CD4-positive, alpha-beta memory T cell (primary cell): ENCODE results near the gene CTRB2. TPM values are rescaled to one million over a fixed set of nuclear protein-coding genes. Genes with fewer than 3 reads are reported as not detected.
A peak's percentile ranks its signal among the peaks of the same experiment; 100 is the strongest.
"Not testable (repeated sequence)": the region's sequence is repeated elsewhere in the genome, so short reads cannot be mapped to it uniquely, and the experiment has no call there.

ENCODE experiments used
- CTCF ChIA-PET: fragments of 350-600 bp; sonication (Branson Sonifier 250); formaldehyde crosslinking; loops from one replicate; lab custom pipeline; 2021; ENCODE audit warnings: inconsistent platforms; ENCODE audit not compliant: partially characterized antibody; lab: Charles Lee
- POLR2A ChIA-PET: fragments of 350-600 bp; sonication (Branson Sonifier 250); formaldehyde crosslinking; loops from one replicate; lab custom pipeline; 2021; ENCODE audit not compliant: partially characterized antibody; lab: Charles Lee
- DNase-seq, 5 donors: peaks; one replicate each; pipeline versions ENCODE4 v3.0.0 to v3.0.0-alpha.2; 2020 to 2022; ENCODE audit warnings: mixed read lengths in 1 of 5
- H3K27ac ChIP-seq: one replicate; pipeline ENCODE4 v1.7.0; 2013; ENCODE audit warnings: low read depth, low read length
- H3K27me3 ChIP-seq: 2 replicates; pipeline ENCODE4 v1.7.0; 2013; ENCODE audit warnings: mild to moderate bottlenecking, low read length, moderate library complexity; ENCODE audit not compliant: insufficient read depth
- H3K36me3 ChIP-seq: 2 replicates; pipeline ENCODE4 v1.7.0; 2013; ENCODE audit warnings: mild to moderate bottlenecking, low read length, moderate library complexity; ENCODE audit not compliant: insufficient read depth
- H3K4me1 ChIP-seq: 2 replicates; pipeline ENCODE4 v1.7.0; 2013; ENCODE audit warnings: mild to moderate bottlenecking, low read length, moderate library complexity; ENCODE audit not compliant: insufficient read depth
- H3K4me3 ChIP-seq, 2 donors: one replicate each; pipeline ENCODE4 v1.7.0; 2013; ENCODE audit warnings: low read length in 2 of 2, mild to moderate bottlenecking in 1 of 2
- H3K9me3 ChIP-seq, 2 donors: one replicate each; pipeline ENCODE4 v1.7.0; 2013; ENCODE audit warnings: low read length in 2 of 2, control low read depth in 1 of 2; ENCODE audit not compliant: control insufficient read depth in 1 of 2
- H3K27ac Mint-ChIP-seq, 7 donors: one replicate each; pipeline ENCODE4 v1.8.0; 2020 to 2021; ENCODE audit warnings: mixed read lengths in 7 of 7, mild to moderate bottlenecking in 6 of 7, inconsistent platforms in 3 of 7, moderate library complexity in 3 of 7
- H3K27me3 Mint-ChIP-seq, 2 donors: one replicate each; pipeline ENCODE4 v1.8.0; 2020 to 2021; ENCODE audit warnings: mixed read lengths in 2 of 2
- H3K36me3 Mint-ChIP-seq, 2 donors: one replicate each; pipeline ENCODE4 v1.8.0; 2020 to 2021; ENCODE audit warnings: mixed read lengths in 2 of 2, inconsistent platforms in 1 of 2, mild to moderate bottlenecking in 1 of 2
- H3K4me1 Mint-ChIP-seq, 4 donors: one replicate each; pipeline ENCODE4 v1.8.0; 2020 to 2021; ENCODE audit warnings: mixed read lengths in 4 of 4, mild to moderate bottlenecking in 1 of 4
- H3K4me3 Mint-ChIP-seq, 8 donors: one replicate each; pipeline ENCODE4 v1.8.0; 2020 to 2021; ENCODE audit warnings: mixed read lengths in 8 of 8, mild to moderate bottlenecking in 7 of 8, moderate library complexity in 6 of 8, inconsistent platforms in 3 of 8
- H3K9me3 Mint-ChIP-seq, 8 donors: one replicate each; pipeline ENCODE4 v1.8.0; 2020 to 2021; ENCODE audit warnings: mixed read lengths in 8 of 8, mild to moderate bottlenecking in 5 of 8, inconsistent platforms in 3 of 8, moderate library complexity in 1 of 8
- intact Hi-C: fragments of 100-400 bp; cut with micrococcal nuclease; formaldehyde crosslinking; loops from one replicate; pipeline ENCODE4 v1.15.1; 2023
- polyA plus RNA-seq, 2 donors: library from polyadenylated mRNA; unstranded; fragments of 300-500 nt; fragmentation: Illumina TruSeq; gene quantifications; one replicate each; pipeline ENCODE4 v1.2.3, GENCODE V29; 2021
- total RNA-seq, 2 experiments: library from RNA; stranded (reverse); gene quantifications; one replicate each; pipeline ENCODE4 v1.2.3, GENCODE V29; 2021

CTRB2 gene
- total and polyA plus RNA-seq, 4 experiments from 2014 or later: not detected

DNA sequence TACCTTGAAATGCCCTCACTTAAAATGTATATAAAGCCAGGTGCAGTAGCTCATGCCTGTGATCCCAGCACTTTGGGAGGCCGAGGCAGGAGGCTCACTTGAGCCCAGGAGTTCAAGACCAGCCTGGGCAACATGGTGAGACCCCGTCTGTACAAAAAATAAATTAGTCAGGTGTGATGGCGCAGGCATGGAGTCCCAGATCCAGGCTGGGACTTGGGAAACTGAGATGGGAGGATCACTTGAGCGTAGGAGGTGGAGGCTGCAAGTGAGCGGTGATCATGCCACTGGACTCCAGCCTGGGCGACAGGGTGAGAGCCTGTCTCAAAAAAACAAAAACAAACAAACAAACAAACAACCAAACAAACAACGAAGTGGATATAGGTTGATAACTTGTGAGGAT lies 2.6 kb upstream of the CTRB2 start:
- H3K4me3 ChIP-seq, H3K36me3 ChIP-seq, H3K4me1 Mint-ChIP-seq, DNase-seq, H3K36me3 Mint-ChIP-seq, H3K27me3 Mint-ChIP-seq, POLR2A ChIA-PET, H3K4me3 Mint-ChIP-seq, H3K27ac Mint-ChIP-seq, H3K9me3 Mint-ChIP-seq, intact Hi-C loops, H3K9me3 ChIP-seq, H3K27me3 ChIP-seq, H3K4me1 ChIP-seq, H3K27ac ChIP-seq: not testable (repeated sequence)
- CTCF ChIA-PET: interaction anchor here (1.5 kb wide), 1 partner anchor 12 kb away, joined by 3 read pairs; no protein-coding TSS in a partner anchor

- Histone ChIP-seq H3K4me1 (no peaks in the 10 kb centered on the region), H3K27me3 (no peaks in the 10 kb centered on the region), H3K36me3 (no peaks in the 10 kb centered on the region), H3K4me3 (no peak overlapping the region), H3K9me3 (no peaks in the 10 kb centered on the region), H3K27ac (no peak overlapping the region)
- Mint-ChIP-seq H3K36me3 (no peaks in the 10 kb centered on the region), H3K27me3 (peaks cover 0 to 1% of the 10 kb centered on the region in 2 donors), H3K4me1 (no peaks in the 10 kb centered on the region), H3K27ac (no peak overlapping the region), H3K9me3 (no peaks in the 10 kb centered on the region), H3K4me3 (no peak overlapping the region)
- CTCF ChIA-PET: interaction anchor here (0.7 to 1.5 kb wide), 2 partner anchors 12 to 25 kb away, joined by 3 read pairs; no protein-coding TSS in a partner anchor
- DNase-seq: no peak
- POLR2A ChIA-PET: no interaction called here
- intact Hi-C loops: no loop called here
Measured at GRCh38 chr16:75208861-75209505, 2.0 kb upstream of the CTRB2 start.

- Mint-ChIP-seq H3K27me3 (peaks cover 0 to 1% of the 10 kb centered on the region in 2 donors), H3K4me1 (no peaks in the 10 kb centered on the region), H3K9me3 (no peaks in the 10 kb centered on the region), H3K27ac (no peak overlapping the region), H3K4me3 (no peak overlapping the region), H3K36me3 (no peaks in the 10 kb centered on the region)
- H3K4me3 ChIP-seq: no peak overlapping the region
- H3K27me3 ChIP-seq: no peaks in the 10 kb centered on the region
- DNase-seq: no peak
- intact Hi-C loops: no loop called here
- H3K4me1 ChIP-seq: no peaks in the 10 kb centered on the region
- no peak overlapping the region for H3K27ac ChIP-seq
- H3K9me3 ChIP-seq: no peaks in the 10 kb centered on the region
- no peaks in the 10 kb centered on the region for H3K36me3 ChIP-seq
- ChIA-PET CTCF (interaction anchor here (0.7 kb wide), 1 partner anchor 26 kb away, joined by 3 read pairs; no protein-coding TSS in a partner anchor), POLR2A (no interaction called here)
Measured at GRCh38 chr16:75208242-75208825, 1.4 kb upstream of the CTRB2 start.

DNA sequence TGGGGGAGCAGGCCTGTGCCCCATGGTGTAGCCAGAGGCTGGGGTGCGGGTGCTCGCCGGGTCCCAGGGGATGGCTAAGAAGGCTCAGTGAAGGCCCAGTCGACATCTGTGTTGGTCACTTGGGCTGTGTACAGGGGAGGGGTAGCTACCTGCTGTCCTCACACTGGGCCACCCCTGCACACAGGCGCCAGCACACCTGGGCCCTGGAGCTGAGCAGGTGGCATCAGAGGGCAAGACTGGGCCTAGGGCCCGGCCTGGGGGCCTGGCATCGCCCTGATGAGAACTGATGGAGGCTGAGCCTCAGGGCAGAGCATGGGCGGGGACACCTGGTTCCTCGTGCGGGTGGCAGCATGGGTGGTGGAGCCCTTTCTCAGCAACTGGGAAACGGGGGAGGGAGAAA lies 870 bp upstream of the CTRB2 start:
- no peaks in the 10 kb centered on the region for H3K36me3 Mint-ChIP-seq
- Histone ChIP-seq H3K9me3 (no peaks in the 10 kb centered on the region), H3K4me1 (no peaks in the 10 kb centered on the region), H3K4me3 (no peak overlapping the region), H3K36me3 (no peaks in the 10 kb centered on the region), H3K27ac (no peak overlapping the region), H3K27me3 (no peaks in the 10 kb centered on the region)
- no peak overlapping the region for H3K4me3 Mint-ChIP-seq
- peak overlapping the region in 1 of 7 donors; percentile 42 for H3K27ac Mint-ChIP-seq
- CTCF ChIA-PET: no interaction called here
- POLR2A ChIA-PET: no interaction called here
- no peak for DNase-seq
- H3K9me3 Mint-ChIP-seq: no peaks in the 10 kb centered on the region
- H3K27me3 Mint-ChIP-seq: peaks cover 0 to 1% of the 10 kb centered on the region in 2 donors
- intact Hi-C loops: no loop called here
- H3K4me1 Mint-ChIP-seq: no peaks in the 10 kb centered on the region

- H3K27me3 ChIP-seq, DNase-seq, intact Hi-C loops, H3K27ac ChIP-seq, H3K4me1 Mint-ChIP-seq, H3K27me3 Mint-ChIP-seq, H3K9me3 Mint-ChIP-seq, H3K4me3 ChIP-seq, H3K4me3 Mint-ChIP-seq, H3K27ac Mint-ChIP-seq, H3K36me3 Mint-ChIP-seq, H3K9me3 ChIP-seq, H3K36me3 ChIP-seq, POLR2A ChIA-PET: not testable (repeated sequence)
- peaks cover 11% of the 10 kb centered on the region for H3K4me1 ChIP-seq
- CTCF ChIA-PET: interaction anchor here (1.1 kb wide), 1 partner anchor 28 kb away, joined by 6 read pairs; no protein-coding TSS in a partner anchor
Measured at GRCh38 chr16:75205961-75206748, 806 bp downstream of the CTRB2 start.

DNA sequence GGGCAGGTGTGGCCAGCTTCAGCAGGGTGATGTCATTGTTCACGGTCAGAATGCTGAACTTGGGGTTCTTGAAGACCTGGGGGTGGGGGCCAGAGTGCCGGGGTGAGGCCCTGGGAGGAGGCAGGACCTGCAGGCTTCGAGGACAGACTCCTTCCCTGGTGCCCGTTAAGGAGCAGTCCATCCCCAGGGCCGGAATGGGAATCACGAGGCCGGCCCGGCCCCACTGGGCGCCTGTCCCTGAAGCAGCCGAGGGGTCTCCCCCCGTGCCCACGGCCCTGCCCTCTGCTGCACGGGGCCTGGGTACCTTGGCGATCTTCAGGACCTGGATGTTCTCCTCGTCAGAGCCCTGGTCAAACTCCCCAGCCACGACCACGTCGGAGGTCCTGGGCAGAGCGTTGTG lies 1.5 kb downstream of the CTRB2 start:
- CTCF ChIA-PET, H3K9me3 Mint-ChIP-seq, H3K36me3 ChIP-seq, H3K27me3 Mint-ChIP-seq, H3K36me3 Mint-ChIP-seq, H3K9me3 ChIP-seq, H3K4me3 ChIP-seq, DNase-seq, H3K4me3 Mint-ChIP-seq, H3K27ac Mint-ChIP-seq, H3K27ac ChIP-seq, intact Hi-C loops, H3K27me3 ChIP-seq, POLR2A ChIA-PET: not testable (repeated sequence)
- peaks cover 14% of the 10 kb centered on the region for H3K4me1 ChIP-seq
- peaks cover 8 to 16% (median 13%) of the 10 kb centered on the region in 4 donors for H3K4me1 Mint-ChIP-seq

DNA sequence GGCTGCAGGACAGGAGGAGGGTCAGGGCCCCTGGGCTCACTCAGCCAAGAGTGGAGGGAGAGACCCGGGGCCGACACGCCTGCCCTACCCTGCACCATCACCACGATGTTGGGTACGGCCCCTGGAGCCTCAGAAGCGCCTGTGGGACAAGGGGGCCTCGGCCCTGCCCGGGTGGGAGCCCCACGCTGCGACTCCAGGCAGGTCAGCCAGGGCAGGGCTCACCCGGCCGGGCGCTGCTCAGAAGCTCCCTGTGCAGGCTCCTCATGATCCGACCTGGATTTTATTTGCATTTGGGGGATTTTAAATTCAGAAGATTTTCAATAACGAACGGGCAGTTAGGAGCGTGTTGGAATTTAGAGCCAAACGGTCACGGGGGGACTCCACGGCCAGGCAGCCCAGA lies 2.1 kb downstream of the CTRB2 start:
- H3K27ac Mint-ChIP-seq, H3K27me3 Mint-ChIP-seq, H3K36me3 Mint-ChIP-seq, CTCF ChIA-PET, H3K9me3 Mint-ChIP-seq, H3K27ac ChIP-seq, H3K9me3 ChIP-seq, DNase-seq, POLR2A ChIA-PET, H3K27me3 ChIP-seq, intact Hi-C loops, H3K36me3 ChIP-seq, H3K4me3 ChIP-seq, H3K4me3 Mint-ChIP-seq: not testable (repeated sequence)
- peaks cover 14% of the 10 kb centered on the region for H3K4me1 ChIP-seq
- peaks cover 8 to 16% (median 13%) of the 10 kb centered on the region in 4 donors for H3K4me1 Mint-ChIP-seq
